NT2/D1 (cell line): Measurements from ENCODE around the gene HJV.

Experiments
- SUZ12 ChIP-seq: IDR thresholded peaks from 2 replicates; pipeline ENCODE4 v1.6.1; 2011; ENCODE audit not compliant: insufficient read length, insufficient read depth; ENCODE audit errors: extremely low read depth
- YY1 ChIP-seq: IDR thresholded peaks from 2 replicates; pipeline ENCODE4 v1.6.1; 2011; ENCODE audit not compliant: insufficient read length, insufficient read depth
- ZNF274 ChIP-seq: IDR thresholded peaks from 2 replicates; pipeline ENCODE4 v1.6.1; 2011; ENCODE audit warnings: mild to moderate bottlenecking, low read depth, low read length

GRCh38 chr1:146032631-146033219 lies 11.2 kb upstream of the HJV start:
- no peak for TF ChIP-seq YY1
- no peak for TF ChIP-seq ZNF274
- no peak for TF ChIP-seq SUZ12
